B cell (primary cell): ENCODE results near the gene SUSD5. TPM values are rescaled to one million over a fixed set of nuclear protein-coding genes. Genes with fewer than 3 reads are reported as not detected.

Source experiments
- ATAC-seq: fragments of 200-7000 bp; cut with Tn5 transposase; one replicate; pipeline ENCODE4 v1.10.0; 2021; ENCODE audit warnings: low read depth, mild to moderate bottlenecking, moderate number of reproducible peaks, moderate library complexity
- CTCF ChIA-PET: fragments of 350-600 bp; sonication (Branson Sonifier 250); formaldehyde crosslinking; loops from one replicate; lab custom pipeline; 2021; ENCODE audit warnings: antibody characterized with exemption, inconsistent platforms; lab: Charles Lee
- POLR2A ChIA-PET: fragments of 350-600 bp; sonication (Branson Sonifier 250); formaldehyde crosslinking; loops from one replicate; lab custom pipeline; 2021; ENCODE audit warnings: antibody characterized with exemption; lab: Charles Lee
- DNase-seq: peaks from one replicate; pipeline ENCODE4 v3.0.0; 2013
- H2AFZ ChIP-seq: 2 replicates; pipeline ENCODE4 v1.6.1; 2012; ENCODE audit warnings: mild to moderate bottlenecking, low read depth, low read length; ENCODE audit not compliant: insufficient read depth, poor library complexity, severe bottlenecking
- H3K27ac ChIP-seq, 2 donors: 1 replicate in 1 of 2; 2 replicates in 1 of 2; pipeline ENCODE4 v1.5.1; 2012 to 2013; ENCODE audit warnings: low read length in 2 of 2, mild to moderate bottlenecking in 2 of 2, moderate library complexity in 1 of 2
- H3K27me3 ChIP-seq, 4 experiments: fragments of 200-600 bp in 1 of 4; sonication (generic) in 1 of 4; replicated peaks in 1 of 4; 1 replicate in 2 of 4; 2 replicates in 2 of 4; pipeline versions ENCODE4 v1.6.1 to v1.7.0; 2013 to 2016; ENCODE audit warnings: low read length in 3 of 4, mild to moderate bottlenecking in 2 of 4, mixed read lengths in 1 of 4, moderate library complexity in 1 of 4; ENCODE audit not compliant: insufficient read depth in 4 of 4, control insufficient read depth in 3 of 4; ENCODE audit errors: control extremely low read depth in 1 of 4
- H3K36me3 ChIP-seq, 2 experiments: replicated peaks in 1 of 2; 1 replicate in 1 of 2; 2 replicates in 1 of 2; pipeline versions ENCODE4 v1.6.1 to v1.7.1; 2013; ENCODE audit warnings: low read length in 1 of 2; ENCODE audit not compliant: insufficient read depth in 2 of 2, control insufficient read depth in 1 of 2; ENCODE audit errors: control extremely low read depth in 1 of 2, extremely low read depth in 1 of 2
- H3K4me1 ChIP-seq, 2 donors: fragments of 200-600 bp in 1 of 2; sonication (generic) in 1 of 2; 1 replicate in 1 of 2; 2 replicates in 1 of 2; pipeline versions ENCODE4 v1.5.1 to v1.6.1; 2013 to 2017; ENCODE audit warnings: low read length in 2 of 2; ENCODE audit not compliant: control insufficient read depth in 2 of 2, insufficient read depth in 2 of 2
- H3K4me2 ChIP-seq: replicated peaks from 2 replicates; pipeline ENCODE3; 2012; ENCODE audit warnings: mild to moderate bottlenecking, low read depth, low read length; ENCODE audit not compliant: poor library complexity, severe bottlenecking
- H3K4me3 ChIP-seq, 5 experiments: fragments of 200-600 bp in 1 of 5; sonication (generic) in 1 of 5; 1 replicate in 3 of 5; 2 replicates in 2 of 5; pipeline versions ENCODE4 v1.5.1 to v1.7.0; 2011 to 2016; ENCODE audit warnings: low read length in 4 of 5, mild to moderate bottlenecking in 4 of 5, low read depth in 2 of 5, control low read depth in 1 of 5, moderate library complexity in 1 of 5; ENCODE audit not compliant: insufficient read depth in 1 of 5; ENCODE audit errors: control extremely low read depth in 1 of 5, extremely low read depth in 1 of 5
- H3K79me2 ChIP-seq: fragments of 200-600 bp; sonication (generic); one replicate; pipeline ENCODE4 v1.6.0; 2016; ENCODE audit warnings: low read length; ENCODE audit not compliant: control insufficient read depth, insufficient read depth
- H3K9ac ChIP-seq: fragments of 200-600 bp; sonication (generic); 2 replicates; pipeline ENCODE4 v1.6.1; 2017; ENCODE audit warnings: mild to moderate bottlenecking, low read length, moderate library complexity
- H3K9me3 ChIP-seq, 3 donors: one replicate each; pipeline versions ENCODE4 v1.6.1 to v1.7.1; 2013; ENCODE audit warnings: low read length in 2 of 3; ENCODE audit not compliant: control insufficient read depth in 2 of 3, insufficient read depth in 1 of 3; ENCODE audit errors: control extremely low read depth in 1 of 3
- H4K20me1 ChIP-seq: 2 replicates; pipeline ENCODE4 v1.6.0; 2012; ENCODE audit warnings: mild to moderate bottlenecking, low read length; ENCODE audit not compliant: insufficient read depth, control insufficient read depth, poor library complexity, severe bottlenecking
- H3K27ac Mint-ChIP-seq: one replicate; pipeline ENCODE4 v1.8.0; 2021; ENCODE audit warnings: mixed read lengths
- H3K27me3 Mint-ChIP-seq: one replicate; pipeline ENCODE4 v1.8.0; 2021; ENCODE audit warnings: mixed read lengths
- H3K4me1 Mint-ChIP-seq: one replicate; pipeline ENCODE4 v1.8.0; 2021; ENCODE audit warnings: mixed read lengths
- H3K4me3 Mint-ChIP-seq: one replicate; pipeline ENCODE4 v1.8.0; 2021; ENCODE audit warnings: mixed read lengths
- H3K9me3 Mint-ChIP-seq: one replicate; pipeline ENCODE4 v1.8.0; 2022; ENCODE audit warnings: mixed read lengths; ENCODE audit not compliant: insufficient read depth
- EZH2 ChIP-seq: IDR thresholded peaks from 2 replicates; pipeline ENCODE4 v1.6.1; 2012; ENCODE audit warnings: borderline replicate concordance, low read depth, mild to moderate bottlenecking, moderate library complexity, low read length; ENCODE audit not compliant: insufficient read depth, poor library complexity, severe bottlenecking
- WGBS: methylation state at CpG from one replicate; pipeline ENCODE4 v1.1.5; 2013; ENCODE audit warnings: missing lambda C conversion rate; ENCODE audit not compliant: insufficient coverage; 5-methylcytosine and 5-hydroxymethylcytosine counted together
- intact Hi-C: fragments of 100-400 bp; cut with micrococcal nuclease; formaldehyde crosslinking; loops from one replicate; pipeline ENCODE4 v1.10.0; 2022
- polyA plus RNA-seq: library from polyadenylated mRNA; depleted of rRNA; stranded (reverse); fragments of >200 nt; gene quantifications from 2 replicates; pipeline ENCODE4 v1.2.3, GENCODE V29; 2012
- total RNA-seq, 2 donors: library from RNA; stranded (reverse); fragments of 120-200 nt in 1 of 2; gene quantifications; 1 replicate in 1 of 2; 2 replicates in 1 of 2; pipeline versions ENCODE4 v1.2.3 to v1.2.4, GENCODE V29; 2013 to 2022
- TF ChIP-seq, protein P1 (sequence below): fragments of 200-600 bp; IDR thresholded peaks from one replicate; pipeline ENCODE4 v1.8.0; 2022; ENCODE audit warnings: antibody characterized with exemption, mild to moderate bottlenecking

The SUSD5 gene
- total and polyA plus RNA-seq, 2 donors (not counting 1 experiment from before 2014, with no cell fraction given) = 0.15 to 0.30 TPM

DNA sequence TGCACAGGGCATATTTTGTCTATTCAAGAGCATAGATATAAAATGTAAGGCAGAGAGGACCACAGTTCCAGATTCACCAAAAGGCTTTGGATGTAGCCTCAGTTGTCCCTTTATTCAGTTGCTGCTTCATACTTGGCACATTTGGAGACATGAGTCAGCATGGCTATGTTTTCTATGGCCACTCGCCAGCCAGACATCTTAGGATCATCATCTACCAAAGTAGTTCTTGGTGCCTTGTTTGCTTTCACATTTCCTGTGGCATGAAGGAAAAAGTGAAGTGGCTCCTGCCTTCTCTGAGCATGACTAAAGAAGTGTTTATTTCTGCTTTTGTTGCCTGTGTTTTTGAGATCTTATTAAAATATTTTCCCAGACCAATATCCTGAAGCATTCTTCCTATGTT lies 7.2 kb downstream of the SUSD5 start:
- H3K4me2 ChIP-seq = no peak overlapping the region
- POLR2A ChIA-PET = no interaction called here
- WGBS = no CpG with 5 or more reads among the region's 1 CpG

DNA sequence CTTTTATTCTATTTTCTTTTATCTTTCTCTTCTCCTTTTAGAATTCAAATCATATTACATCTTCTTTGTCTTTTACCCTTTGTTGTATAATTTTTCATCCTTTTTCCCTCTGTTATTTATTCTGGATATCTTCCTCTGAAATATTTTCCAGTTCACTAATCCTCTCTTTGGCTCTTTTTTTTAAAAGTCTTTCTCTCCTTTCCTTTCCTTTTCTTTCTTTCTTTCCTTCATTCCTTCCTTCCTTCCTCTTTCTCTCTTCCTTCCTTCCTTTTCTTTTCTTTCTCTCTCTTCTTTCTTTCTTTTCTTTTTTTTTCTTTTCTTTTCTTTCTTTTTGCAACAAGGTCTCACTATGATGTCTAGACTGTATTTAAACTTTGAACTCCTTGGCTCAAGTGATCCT lies 9.3 kb downstream of the SUSD5 start:
- Histone ChIP-seq H3K9ac (no peak overlapping the region), H3K9me3 (peaks cover 0 to 10% (median 6%) of the 10 kb centered on the region in 3 donors), H4K20me1 (no peaks in the 10 kb centered on the region), H3K4me3 (no peak overlapping the region), H3K79me2 (no peaks in the 10 kb centered on the region), H3K27ac (no peak overlapping the region), H3K27me3 (no peaks in the 10 kb centered on the region), H3K4me2 (no peak overlapping the region), H3K4me1 (no peaks in the 10 kb centered on the region), H2AFZ (no peak overlapping the region), H3K36me3 (no peaks in the 10 kb centered on the region)
- TF ChIP-seq, protein P1, sequence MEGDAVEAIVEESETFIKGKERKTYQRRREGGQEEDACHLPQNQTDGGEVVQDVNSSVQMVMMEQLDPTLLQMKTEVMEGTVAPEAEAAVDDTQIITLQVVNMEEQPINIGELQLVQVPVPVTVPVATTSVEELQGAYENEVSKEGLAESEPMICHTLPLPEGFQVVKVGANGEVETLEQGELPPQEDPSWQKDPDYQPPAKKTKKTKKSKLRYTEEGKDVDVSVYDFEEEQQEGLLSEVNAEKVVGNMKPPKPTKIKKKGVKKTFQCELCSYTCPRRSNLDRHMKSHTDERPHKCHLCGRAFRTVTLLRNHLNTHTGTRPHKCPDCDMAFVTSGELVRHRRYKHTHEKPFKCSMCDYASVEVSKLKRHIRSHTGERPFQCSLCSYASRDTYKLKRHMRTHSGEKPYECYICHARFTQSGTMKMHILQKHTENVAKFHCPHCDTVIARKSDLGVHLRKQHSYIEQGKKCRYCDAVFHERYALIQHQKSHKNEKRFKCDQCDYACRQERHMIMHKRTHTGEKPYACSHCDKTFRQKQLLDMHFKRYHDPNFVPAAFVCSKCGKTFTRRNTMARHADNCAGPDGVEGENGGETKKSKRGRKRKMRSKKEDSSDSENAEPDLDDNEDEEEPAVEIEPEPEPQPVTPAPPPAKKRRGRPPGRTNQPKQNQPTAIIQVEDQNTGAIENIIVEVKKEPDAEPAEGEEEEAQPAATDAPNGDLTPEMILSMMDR = peak; percentile 17
- TF ChIP-seq EZH2 = no peak
- Mint-ChIP-seq H3K9me3 (peaks cover 5% of the 10 kb centered on the region), H3K27me3 (peaks cover 33% of the 10 kb centered on the region), H3K4me1 (no peaks in the 10 kb centered on the region), H3K4me3 (no peak overlapping the region), H3K27ac (no peak overlapping the region)
- no peak for ATAC-seq
- CTCF ChIA-PET = no interaction called here
- POLR2A ChIA-PET = no interaction called here
- intact Hi-C loops = no loop called here
- no peak for DNase-seq

More for the DNA sequence above, 7.2 kb downstream of the SUSD5 start:
- H3K4me1 Mint-ChIP-seq = no peaks in the 10 kb centered on the region
- Histone ChIP-seq H3K27ac (no peak overlapping the region), H3K36me3 (no peaks in the 10 kb centered on the region), H3K4me3 (no peak overlapping the region), H3K79me2 (no peaks in the 10 kb centered on the region), H3K27me3 (peaks cover 0 to 5% (median 1%) of the 10 kb centered on the region in 4 experiments), H4K20me1 (no peaks in the 10 kb centered on the region), H3K9me3 (peaks cover 0 to 10% (median 6%) of the 10 kb centered on the region in 3 donors), H3K9ac (no peak overlapping the region), H2AFZ (no peak overlapping the region), H3K4me1 (no peaks in the 10 kb centered on the region)
- DNase-seq = no peak
- CTCF ChIA-PET = no interaction called here
- H3K9me3 Mint-ChIP-seq = peaks cover 5% of the 10 kb centered on the region
- intact Hi-C loops = no loop called here
- no peak overlapping the region for H3K27ac Mint-ChIP-seq
- H3K27me3 Mint-ChIP-seq = peaks cover 47% of the 10 kb centered on the region
- TF ChIP-seq, protein P1 = no peak
- TF ChIP-seq EZH2 = no peak
- no peak overlapping the region for H3K4me3 Mint-ChIP-seq
- no peak for ATAC-seq
